ENCODE results near the gene FEN1. TPM values are rescaled to one million over a fixed set of nuclear protein-coding genes. Genes with fewer than 3 reads are reported as not detected.

FEN1 gene
- polyA plus RNA-seq, 1 donor: 11.7 TPM

GRCh38 chr11:61817471-61818202 is 24.9 kb downstream of the FEN1 start:
- no peak for DNase-seq (ENCODE audit: low read depth)

- DNase-seq (ENCODE audit: low read depth): no peak
These were observed 27.5 kb downstream of the FEN1 start for GRCh38 chr11:61820174-61820573.

GRCh38 chr11:61826930-61827570 is 34.3 kb downstream of the FEN1 start:
- no peak for DNase-seq (ENCODE audit: low read depth)

GRCh38 chr11:61827571-61828378 is 35.1 kb downstream of the FEN1 start, which contains the start of gene FADS2:
TSS of gene FADS2 (plus strand) at chr11:61828300. CDS start at chr11:61828391, 91 bp downstream.
- DNase-seq (ENCODE audit: low read depth): peak; percentile 80

- DNase-seq (ENCODE audit: low read depth): no peak
These were observed 35.6 kb downstream of the FEN1 start for GRCh38 chr11:61828379-61828628.

GRCh38 chr11:61828629-61829407 is 36.1 kb downstream of the FEN1 start:
- DNase-seq (ENCODE audit: low read depth): no peak

- DNase-seq (ENCODE audit: low read depth): no peak
These were observed 37.1 kb downstream of the FEN1 start for GRCh38 chr11:61829806-61830205.

GRCh38 chr11:61830237-61831105 is 37.8 kb downstream of the FEN1 start:
- DNase-seq (ENCODE audit: low read depth): no peak

GRCh38 chr11:61832207-61832606 is 39.5 kb downstream of the FEN1 start:
- DNase-seq (ENCODE audit: low read depth): no peak

- DNase-seq (ENCODE audit: low read depth): no peak
These were observed 40.0 kb downstream of the FEN1 start for GRCh38 chr11:61832754-61833153.

GRCh38 chr11:61833471-61833870 is 40.8 kb downstream of the FEN1 start:
- no peak for DNase-seq (ENCODE audit: low read depth)

- DNase-seq (ENCODE audit: low read depth): no peak
These were observed 41.2 kb downstream of the FEN1 start for GRCh38 chr11:61833926-61834277.

- DNase-seq (ENCODE audit: low read depth): no peak
These were observed 41.8 kb downstream of the FEN1 start for GRCh38 chr11:61834278-61835048.

GRCh38 chr11:61836193-61836592 is 43.5 kb downstream of the FEN1 start:
- DNase-seq (ENCODE audit: low read depth): no peak

- DNase-seq (ENCODE audit: low read depth): no peak
These were observed 44.8 kb downstream of the FEN1 start for GRCh38 chr11:61837411-61838005.

GRCh38 chr11:61838501-61838900 is 45.8 kb downstream of the FEN1 start:
- DNase-seq (ENCODE audit: low read depth): no peak

- DNase-seq (ENCODE audit: low read depth): no peak
These were observed 46.2 kb downstream of the FEN1 start for GRCh38 chr11:61838921-61839320.

- DNase-seq (ENCODE audit: low read depth): no peak
These were observed 47.0 kb downstream of the FEN1 start for GRCh38 chr11:61839742-61840141.

- DNase-seq (ENCODE audit: low read depth): no peak
These were observed 47.7 kb downstream of the FEN1 start for GRCh38 chr11:61840371-61840770.
